Muscle of leg (tissue), 11 donors: ENCODE results near the gene DRAM1. TPM values are rescaled to one million over a fixed set of nuclear protein-coding genes. Genes with fewer than 3 reads are reported as not detected.
"Not testable (repeated sequence)": the region's sequence is repeated elsewhere in the genome, so short reads cannot be mapped to it uniquely, and the experiment has no call there.

Experiments
- DNase-seq: peaks from one replicate; pipeline ENCODE4 v3.0.0; 2013
- H3K27ac ChIP-seq: one replicate; pipeline ENCODE4 v1.5.1; 2013; ENCODE audit warnings: mild to moderate bottlenecking, low read length, control low read depth
- H3K27me3 ChIP-seq: one replicate; pipeline ENCODE4 v1.6.1; 2013; ENCODE audit warnings: low read length; ENCODE audit not compliant: control insufficient read depth, insufficient read depth
- H3K36me3 ChIP-seq: one replicate; pipeline ENCODE4 v1.6.1; 2013; ENCODE audit warnings: low read length; ENCODE audit not compliant: control insufficient read depth, insufficient read depth
- H3K4me1 ChIP-seq: one replicate; pipeline ENCODE4 v1.6.1; 2013; ENCODE audit warnings: low read length; ENCODE audit not compliant: control insufficient read depth, insufficient read depth
- H3K4me3 ChIP-seq: one replicate; pipeline ENCODE4 v1.5.1; 2013; ENCODE audit warnings: low read length, control low read depth
- H3K9me3 ChIP-seq: replicated peaks from 2 replicates; pipeline ENCODE4 v1.6.1; 2013; ENCODE audit warnings: low read depth, low read length; ENCODE audit not compliant: control insufficient read depth
- WGBS: methylation state at CpG from one replicate; pipeline ENCODE4 v1.1.5; 2013; ENCODE audit warnings: missing lambda C conversion rate; ENCODE audit not compliant: insufficient coverage; 5-methylcytosine and 5-hydroxymethylcytosine counted together
- polyA plus RNA-seq, 8 donors: library from polyadenylated mRNA; unstranded; fragments of 120-200 nt; gene quantifications; one replicate each; pipeline versions ENCODE4 v1.2.1 to v1.2.3, GENCODE V29; 2013; ENCODE audit warnings: inconsistent platforms in 1 of 8, low replicate concordance in 1 of 8; ENCODE audit not compliant: insufficient read length in 8 of 8, insufficient read depth in 1 of 8
- total RNA-seq: library from RNA; stranded (reverse); fragments of 120-200 nt; gene quantifications from one replicate; pipeline ENCODE4 v1.2.4, GENCODE V29; 2013

The DRAM1 gene
- total and polyA plus RNA-seq, 9 donors: 1.7 to 3.6 (median 2.9) TPM

DNA sequence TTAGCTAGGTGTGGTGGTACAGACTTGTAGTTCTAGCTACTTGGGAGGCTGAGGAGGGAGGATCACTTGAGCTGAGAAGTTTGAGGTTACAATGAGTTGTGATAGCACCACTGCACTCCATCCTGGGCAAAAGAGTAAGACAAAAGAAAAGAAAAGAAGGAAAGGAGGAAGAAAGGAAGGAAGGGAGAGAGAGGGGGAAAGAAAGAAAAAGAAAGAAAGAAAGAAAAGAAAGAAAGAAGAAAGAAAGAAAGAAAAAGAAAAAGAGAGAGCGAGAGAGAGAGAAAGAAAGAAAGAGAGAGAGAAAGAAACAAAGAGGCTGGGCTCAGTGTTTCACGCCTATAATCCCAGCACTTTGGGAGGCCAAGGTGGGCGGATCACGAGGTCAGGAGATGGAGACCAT is 36.3 kb upstream of the DRAM1 start:
- no peaks in the 10 kb centered on the region for H3K4me1 ChIP-seq
- H3K4me3 ChIP-seq: no peak overlapping the region
- WGBS: 83% methylated on average over 1 of the region's 4 CpGs
- DNase-seq: no peak
- H3K27ac ChIP-seq: no peak overlapping the region
- H3K9me3 ChIP-seq: no peaks in the 10 kb centered on the region
- no peaks in the 10 kb centered on the region for H3K27me3 ChIP-seq
- H3K36me3 ChIP-seq: no peaks in the 10 kb centered on the region

DNA sequence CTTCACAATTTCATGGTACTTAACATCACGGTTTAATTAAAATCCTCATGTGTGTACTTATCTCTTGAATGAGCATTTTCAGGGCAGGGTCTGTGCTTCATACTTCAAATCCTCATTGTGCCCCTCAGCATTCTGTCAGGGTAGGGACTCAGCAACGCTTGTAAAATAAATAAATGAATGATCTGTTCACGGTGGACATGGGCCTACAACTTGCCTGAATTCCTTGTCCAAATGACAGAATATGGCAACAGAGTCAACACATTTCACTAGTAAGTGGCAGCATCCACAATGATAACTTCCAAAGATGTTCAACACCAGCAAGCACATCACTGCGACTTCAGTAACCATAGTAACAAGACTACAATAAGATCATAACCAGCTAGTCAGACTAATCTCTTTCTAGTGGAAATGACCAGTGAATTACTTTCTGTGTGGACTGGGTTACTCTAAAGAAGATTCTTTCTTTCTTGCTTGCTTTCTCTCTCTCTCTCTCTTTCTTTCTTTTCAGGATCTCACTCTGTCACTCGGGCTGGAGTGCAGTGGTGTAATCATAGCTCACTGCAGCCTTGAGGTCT is 32.2 kb upstream of the DRAM1 start:
- no peak for DNase-seq
- no peak overlapping the region for H3K27ac ChIP-seq
- H3K9me3 ChIP-seq: no peaks in the 10 kb centered on the region
- no peaks in the 10 kb centered on the region for H3K36me3 ChIP-seq
- H3K4me3 ChIP-seq: no peak overlapping the region
- no peaks in the 10 kb centered on the region for H3K4me1 ChIP-seq
- no peaks in the 10 kb centered on the region for H3K27me3 ChIP-seq
- WGBS: 80% methylated on average over 1 of the region's 5 CpGs

DNA sequence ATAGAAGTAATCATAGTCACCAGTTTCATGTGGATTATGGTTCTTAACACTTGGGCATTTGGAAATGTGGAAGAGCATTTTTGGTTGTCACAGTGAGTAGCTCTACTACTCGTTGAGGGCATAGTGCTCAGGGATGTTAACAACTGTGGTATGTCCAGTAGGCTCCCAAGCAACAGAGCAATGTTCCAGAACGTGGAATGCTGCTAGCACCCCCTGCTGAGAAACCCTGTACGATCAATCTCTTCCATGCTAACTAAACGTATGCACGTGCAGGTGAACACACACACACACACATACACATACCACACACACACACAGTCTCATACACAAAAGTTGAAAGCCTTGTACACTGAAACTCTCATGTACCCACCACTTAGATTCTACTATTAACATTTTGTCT is 30.1 kb upstream of the DRAM1 start:
- Histone ChIP-seq H3K27me3 (no peaks in the 10 kb centered on the region), H3K4me1 (no peaks in the 10 kb centered on the region), H3K9me3 (no peaks in the 10 kb centered on the region), H3K4me3 (no peak overlapping the region), H3K27ac (no peak overlapping the region), H3K36me3 (no peaks in the 10 kb centered on the region)
- 58% methylated on average over 4 of the region's 5 CpGs for WGBS
- DNase-seq: no peak

DNA sequence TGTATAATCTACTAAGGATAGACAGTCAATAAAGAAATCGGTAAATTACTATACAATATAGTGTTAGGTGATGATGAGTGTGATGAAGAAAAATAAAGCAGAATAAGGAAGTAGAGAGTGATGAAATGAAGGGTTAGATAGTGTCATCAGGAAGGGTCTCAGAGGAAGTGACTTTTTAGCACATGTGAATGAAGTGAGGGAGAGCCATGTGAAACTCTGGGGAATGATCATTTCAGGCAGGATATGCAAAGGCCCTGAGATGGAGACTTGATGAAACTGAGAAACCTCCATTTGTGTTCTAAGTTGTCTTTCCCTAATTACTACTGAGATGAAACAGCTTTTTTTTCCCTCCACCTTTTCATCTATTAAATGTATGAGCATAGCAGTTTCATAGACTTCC is 27.2 kb upstream of the DRAM1 start:
- WGBS: no CpG with 5 or more reads among the region's 1 CpG
- H3K9me3 ChIP-seq: no peaks in the 10 kb centered on the region
- no peak for DNase-seq
- H3K27me3 ChIP-seq: no peaks in the 10 kb centered on the region
- no peaks in the 10 kb centered on the region for H3K36me3 ChIP-seq
- no peak overlapping the region for H3K27ac ChIP-seq
- no peaks in the 10 kb centered on the region for H3K4me1 ChIP-seq
- no peak overlapping the region for H3K4me3 ChIP-seq

DNA sequence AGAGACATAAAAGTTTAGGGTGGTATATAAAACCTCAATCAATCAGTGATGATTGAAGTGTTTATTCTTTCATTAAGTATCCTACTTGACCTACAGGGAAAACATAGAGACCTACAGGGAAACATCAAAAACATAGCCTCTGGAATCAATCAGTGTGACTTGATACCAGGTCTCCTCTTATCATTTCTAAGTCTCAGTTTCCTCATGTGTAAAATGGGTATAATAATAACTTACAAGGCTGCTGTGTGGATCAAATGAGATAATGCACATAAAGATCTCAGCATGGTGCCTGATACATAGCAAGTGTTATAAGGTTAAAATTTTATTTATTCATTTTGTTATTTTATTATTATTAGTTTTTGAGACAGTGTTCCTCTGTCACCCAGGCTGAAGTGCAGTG is 24.4 kb upstream of the DRAM1 start:
- H3K27me3 ChIP-seq: no peaks in the 10 kb centered on the region
- H3K4me1 ChIP-seq: no peaks in the 10 kb centered on the region
- no peak for DNase-seq
- no peaks in the 10 kb centered on the region for H3K9me3 ChIP-seq
- H3K27ac ChIP-seq: no peak overlapping the region
- H3K36me3 ChIP-seq: no peaks in the 10 kb centered on the region
- no peak overlapping the region for H3K4me3 ChIP-seq

DNA sequence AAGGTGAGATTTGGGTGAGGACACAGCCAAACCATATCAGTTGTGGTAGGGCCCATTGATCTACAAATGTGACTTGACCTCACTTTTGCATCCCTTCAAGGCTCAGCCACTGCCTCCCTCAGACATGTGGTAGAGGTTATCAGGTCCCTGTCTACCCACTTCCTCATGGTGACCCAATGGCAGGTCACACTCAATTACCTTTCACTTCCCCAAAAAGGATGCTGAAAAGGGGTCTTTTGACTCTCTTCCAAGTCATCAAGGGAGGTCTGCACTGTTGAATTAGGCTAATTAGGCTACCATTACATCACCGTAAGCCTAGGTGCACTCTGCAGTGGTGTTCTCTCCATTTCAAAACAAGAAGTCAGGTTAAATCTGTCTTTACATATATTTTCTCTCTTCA is 22.6 kb upstream of the DRAM1 start:
- 100% methylated on average over 1 of the region's 1 CpG for WGBS
- Histone ChIP-seq H3K27ac (no peak overlapping the region), H3K4me3 (no peak overlapping the region), H3K9me3 (no peaks in the 10 kb centered on the region), H3K4me1 (no peaks in the 10 kb centered on the region), H3K27me3 (no peaks in the 10 kb centered on the region), H3K36me3 (no peaks in the 10 kb centered on the region)
- DNase-seq: no peak

DNA sequence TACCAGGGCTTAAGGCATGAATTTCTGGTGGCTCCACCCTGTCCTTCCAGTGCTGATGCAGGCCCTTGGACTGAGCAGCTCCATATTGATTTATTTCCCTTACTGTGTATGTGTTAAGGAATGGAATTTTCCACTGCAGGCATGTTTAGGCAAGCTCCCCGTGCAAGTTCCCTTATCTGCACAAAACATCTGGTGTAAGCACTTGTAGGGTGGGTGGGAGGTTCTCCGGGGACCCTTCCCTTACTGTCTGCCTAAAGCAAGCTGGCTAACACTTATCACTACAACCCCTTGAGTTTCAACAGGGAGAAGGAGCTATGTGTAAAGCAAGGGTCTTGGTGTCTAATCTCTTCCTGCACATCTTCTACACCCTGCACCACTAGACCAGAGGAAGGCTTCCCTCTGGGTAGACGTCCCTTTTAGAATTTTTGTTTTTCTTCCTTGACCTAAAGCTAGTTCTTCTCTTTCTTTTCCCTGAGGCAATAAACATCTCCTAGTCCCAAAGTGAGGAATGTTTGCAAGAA is 22.0 kb upstream of the DRAM1 start:
- Histone ChIP-seq H3K4me1 (no peaks in the 10 kb centered on the region), H3K4me3 (no peak overlapping the region), H3K27me3 (no peaks in the 10 kb centered on the region), H3K9me3 (no peaks in the 10 kb centered on the region), H3K27ac (no peak overlapping the region), H3K36me3 (no peaks in the 10 kb centered on the region)
- peak; percentile 38 for DNase-seq
- no CpG with 5 or more reads among the region's 3 CpGs for WGBS

DNA sequence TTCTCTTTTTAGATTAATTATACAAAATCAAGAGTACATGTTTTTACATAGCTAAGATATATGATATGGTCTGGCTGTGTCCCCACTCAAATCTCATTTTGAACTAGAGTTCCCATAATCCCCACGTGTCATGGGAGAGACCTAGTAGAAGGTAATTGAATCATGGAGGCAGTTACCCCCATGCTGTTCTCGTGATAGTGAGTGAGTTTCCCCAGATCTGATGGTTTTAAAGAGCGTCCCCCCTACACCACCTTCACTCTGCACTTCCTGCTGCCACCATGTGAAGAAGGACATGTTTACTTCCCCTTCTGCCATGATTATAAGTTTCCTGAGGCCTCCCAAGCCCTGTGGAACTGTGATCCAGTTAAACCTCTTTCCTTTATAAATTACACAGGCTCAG is 21.4 kb upstream of the DRAM1 start:
- H3K4me1 ChIP-seq: no peaks in the 10 kb centered on the region
- no peaks in the 10 kb centered on the region for H3K36me3 ChIP-seq
- WGBS: no CpG with 5 or more reads among the region's 3 CpGs
- H3K27me3 ChIP-seq: no peaks in the 10 kb centered on the region
- no peaks in the 10 kb centered on the region for H3K9me3 ChIP-seq
- H3K4me3 ChIP-seq: no peak overlapping the region
- DNase-seq: no peak
- H3K27ac ChIP-seq: no peak overlapping the region

DNA sequence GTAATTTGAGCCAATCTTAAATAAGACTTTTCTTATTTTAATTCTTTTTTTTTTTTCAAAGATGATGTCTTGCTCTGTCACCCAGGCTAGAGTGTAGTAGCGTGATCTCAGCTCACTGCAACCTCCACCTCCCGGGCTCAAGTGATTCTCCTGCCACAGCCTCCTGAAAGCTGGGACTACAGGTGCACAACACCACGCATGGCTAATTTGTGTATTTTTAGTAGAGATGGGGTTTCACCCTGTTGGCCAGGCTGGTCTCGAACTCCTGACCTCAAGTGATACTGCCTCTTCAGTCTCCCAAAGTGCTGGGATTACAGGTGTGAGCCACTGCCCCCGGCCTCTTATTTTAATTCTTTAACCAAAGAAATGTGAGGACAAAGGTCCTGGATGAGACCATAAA is 20.8 kb upstream of the DRAM1 start:
- H3K36me3 ChIP-seq, H3K9me3 ChIP-seq, DNase-seq, H3K27me3 ChIP-seq, H3K27ac ChIP-seq, H3K4me3 ChIP-seq, H3K4me1 ChIP-seq: not testable (repeated sequence)
- no CpG with 5 or more reads among the region's 5 CpGs for WGBS

DNA sequence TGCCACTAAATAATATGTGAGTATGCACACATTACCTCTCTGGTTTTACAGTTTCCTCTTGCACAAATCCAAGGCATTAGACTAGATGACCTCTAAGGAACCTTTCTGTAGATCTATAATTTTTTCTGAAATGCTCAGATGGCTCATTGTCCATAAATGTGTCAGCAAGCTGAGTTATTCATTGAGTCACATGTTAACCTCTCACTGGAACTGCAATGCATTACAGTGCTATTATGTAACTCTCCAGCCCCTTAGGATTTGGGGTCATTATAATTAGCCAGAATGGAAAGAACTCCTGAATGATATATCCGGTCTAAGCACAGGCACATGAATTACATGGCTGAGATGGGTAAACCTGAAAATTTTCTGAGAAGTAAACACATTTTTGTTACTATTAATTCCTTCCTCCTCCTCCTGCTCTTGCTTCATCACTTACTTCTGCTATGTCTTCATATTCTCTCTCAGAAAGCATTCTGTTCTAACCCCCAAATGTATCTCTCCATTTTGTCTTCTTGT is 20.3 kb upstream of the DRAM1 start:
- no peaks in the 10 kb centered on the region for H3K27me3 ChIP-seq
- peak; percentile 59 for DNase-seq
- WGBS: no CpG with 5 or more reads among the region's 1 CpG
- no peaks in the 10 kb centered on the region for H3K9me3 ChIP-seq
- H3K36me3 ChIP-seq: no peaks in the 10 kb centered on the region
- no peaks in the 10 kb centered on the region for H3K4me1 ChIP-seq
- H3K4me3 ChIP-seq: no peak overlapping the region
- H3K27ac ChIP-seq: no peak overlapping the region

DNA sequence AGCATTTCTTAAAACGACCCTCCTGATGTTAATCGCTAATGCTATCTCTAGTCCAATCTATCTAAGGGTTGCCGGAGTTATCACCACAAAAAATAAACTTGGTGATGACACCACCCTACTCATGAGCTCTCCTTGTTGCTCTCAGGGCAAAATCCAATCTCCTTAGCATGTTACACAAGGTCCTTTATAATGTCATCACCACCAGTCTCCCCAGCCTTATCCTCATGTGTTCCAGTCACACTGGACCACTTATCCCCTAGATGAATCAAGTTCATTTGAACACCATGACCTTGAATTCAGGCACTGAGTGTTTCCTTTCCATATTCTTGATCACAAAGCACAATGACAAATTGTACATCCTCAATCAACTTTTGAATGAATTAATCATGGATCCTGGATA is 19.0 kb upstream of the DRAM1 start:
- H3K27ac ChIP-seq: no peak overlapping the region
- no peaks in the 10 kb centered on the region for H3K27me3 ChIP-seq
- 95% methylated on average over 2 of the region's 3 CpGs for WGBS
- no peaks in the 10 kb centered on the region for H3K4me1 ChIP-seq
- H3K4me3 ChIP-seq: no peak overlapping the region
- H3K36me3 ChIP-seq: no peaks in the 10 kb centered on the region
- no peaks in the 10 kb centered on the region for H3K9me3 ChIP-seq
- no peak for DNase-seq
